Cardiac septum (tissue), 1 donor: ENCODE results near the gene BANP. TPM values are rescaled to one million over a fixed set of nuclear protein-coding genes. Genes with fewer than 3 reads are reported as not detected.
"Not testable (repeated sequence)": the region's sequence is repeated elsewhere in the genome, so short reads cannot be mapped to it uniquely, and the experiment has no call there.

ENCODE experiments used
- DNase-seq: peaks from one replicate; pipeline ENCODE4 v3.0.0-alpha.2; 2020; ENCODE audit warnings: low spot score
- intact Hi-C: fragments of 100-400 bp; cut with DNase I; formaldehyde crosslinking; loops from one replicate; pipeline ENCODE4 v1.14.0; 2022
- total RNA-seq: library from RNA; stranded (reverse); fragmentation: NEBNext Ultra II Directional; extraction: Animal tissue kit (Norgen Biotek cat#: 25700); gene quantifications from one replicate; pipeline ENCODE4 v1.2.1, GENCODE V29; 2021
- donor health status: DM: no; HTN: no; CAD: no.

The BANP gene
- total RNA-seq, 1 donor from 2014 or later: 18.4 TPM

- DNase-seq, intact Hi-C loops: not testable (repeated sequence)
Measured at GRCh38 chr16:88088611-88089010, 137.4 kb downstream of the BANP start.

GRCh38 chr16:88089071-88089470 is 137.8 kb downstream of the BANP start:
- intact Hi-C loops, DNase-seq: not testable (repeated sequence)

- intact Hi-C loops, DNase-seq: not testable (repeated sequence)
Measured at GRCh38 chr16:88089632-88090376, 138.6 kb downstream of the BANP start.

GRCh38 chr16:88090377-88091175 is 139.3 kb downstream of the BANP start:
- intact Hi-C loops, DNase-seq: not testable (repeated sequence)

- intact Hi-C loops: not testable (repeated sequence)
Measured at GRCh38 chr16:88091221-88091971, 140.2 kb downstream of the BANP start.

GRCh38 chr16:88091972-88092302 is 140.7 kb downstream of the BANP start:
- intact Hi-C loops, DNase-seq: not testable (repeated sequence)

More at GRCh38 chr16:88091221-88091971, 140.2 kb downstream of the BANP start:
- DNase-seq: not testable (repeated sequence)

- intact Hi-C loops, DNase-seq: not testable (repeated sequence)
Measured at GRCh38 chr16:88092791-88093555, 141.7 kb downstream of the BANP start.

GRCh38 chr16:88093556-88094252 is 142.5 kb downstream of the BANP start:
- intact Hi-C loops, DNase-seq: not testable (repeated sequence)

GRCh38 chr16:88094253-88094575 is 143.0 kb downstream of the BANP start:
- DNase-seq, intact Hi-C loops: not testable (repeated sequence)

- intact Hi-C loops, DNase-seq: not testable (repeated sequence)
Measured at GRCh38 chr16:88094900-88095299, 143.7 kb downstream of the BANP start.

GRCh38 chr16:88096659-88097058 is 145.4 kb downstream of the BANP start:
- intact Hi-C loops, DNase-seq: not testable (repeated sequence)

GRCh38 chr16:88098731-88099562 is 147.7 kb downstream of the BANP start:
- DNase-seq, intact Hi-C loops: not testable (repeated sequence)

GRCh38 chr16:88099563-88099890 is 148.3 kb downstream of the BANP start:
- no peak for DNase-seq
- intact Hi-C loops: no loop called here

GRCh38 chr16:88099956-88100355 is 148.7 kb downstream of the BANP start:
- DNase-seq, intact Hi-C loops: not testable (repeated sequence)

GRCh38 chr16:88100801-88101622 is 149.8 kb downstream of the BANP start:
- intact Hi-C loops: not testable (repeated sequence)

GRCh38 chr16:88101623-88102105 is 150.4 kb downstream of the BANP start:
- DNase-seq, intact Hi-C loops: not testable (repeated sequence)

More at GRCh38 chr16:88100801-88101622, 149.8 kb downstream of the BANP start:
- not testable (repeated sequence) for DNase-seq

- intact Hi-C loops: no loop called here
- no peak for DNase-seq
Measured at GRCh38 chr16:88102597-88102996, 151.4 kb downstream of the BANP start.
